Activated T-cell treated with anti-CD3 and anti-CD28 coated beads, Interleukin-2, amount 50 U/mL, for 24 hours (primary cell): Measurements from ENCODE around the gene ELL.
"Not testable (repeated sequence)": the region's sequence is repeated elsewhere in the genome, so short reads cannot be mapped to it uniquely, and the experiment has no call there.

ENCODE experiments used
- DNase-seq: peaks from one replicate; pipeline ENCODE4 v3.0.0-alpha.2; 2020
- H3K27ac Mint-ChIP-seq: 2 replicates; pipeline ENCODE4 v1.8.0; 2020; ENCODE audit warnings: mild to moderate bottlenecking, mixed read lengths
- H3K27me3 Mint-ChIP-seq: 2 replicates; pipeline ENCODE4 v1.8.0; 2020; ENCODE audit warnings: mixed read lengths
- H3K36me3 Mint-ChIP-seq: 2 replicates; pipeline ENCODE4 v1.8.0; 2020; ENCODE audit warnings: low read depth, mixed read lengths
- H3K4me1 Mint-ChIP-seq: 2 replicates; pipeline ENCODE4 v1.8.0; 2020; ENCODE audit warnings: low read depth, mixed read lengths
- H3K4me3 Mint-ChIP-seq: 2 replicates; pipeline ENCODE4 v1.8.0; 2020; ENCODE audit warnings: mild to moderate bottlenecking, moderate library complexity, mixed read lengths
- H3K9me3 Mint-ChIP-seq: 2 replicates; pipeline ENCODE4 v1.8.0; 2020; ENCODE audit warnings: mixed read lengths

The ELL gene

GRCh38 chr19:18408053-18408476 lies 113.8 kb downstream of the ELL start:
- no peaks in the 10 kb centered on the region for H3K36me3 Mint-ChIP-seq
- H3K27me3 Mint-ChIP-seq, result peaks cover 10% of the 10 kb centered on the region
- peaks cover 4% of the 10 kb centered on the region for H3K4me1 Mint-ChIP-seq
- no peaks in the 10 kb centered on the region for H3K9me3 Mint-ChIP-seq
- H3K27ac Mint-ChIP-seq, result no peak overlapping the region
- H3K4me3 Mint-ChIP-seq, result no peak overlapping the region
- no peak for DNase-seq

GRCh38 chr19:18406749-18407148 lies 115.1 kb downstream of the ELL start:
- H3K4me1 Mint-ChIP-seq, result peaks cover 4% of the 10 kb centered on the region
- DNase-seq, result no peak
- peaks cover 3% of the 10 kb centered on the region for H3K27me3 Mint-ChIP-seq

GRCh38 chr19:18405754-18406153 lies 116.1 kb downstream of the ELL start:
- H3K9me3 Mint-ChIP-seq, H3K4me3 Mint-ChIP-seq, H3K27ac Mint-ChIP-seq, H3K27me3 Mint-ChIP-seq, H3K36me3 Mint-ChIP-seq, DNase-seq, H3K4me1 Mint-ChIP-seq: not testable (repeated sequence)

More at GRCh38 chr19:18406749-18407148, 115.1 kb downstream of the ELL start:
- Mint-ChIP-seq H3K36me3 (no peaks in the 10 kb centered on the region), H3K27ac (no peak overlapping the region), H3K9me3 (no peaks in the 10 kb centered on the region), H3K4me3 (no peak overlapping the region)

GRCh38 chr19:18402455-18403248 lies 119.2 kb downstream of the ELL start:
- peaks cover 13% of the 10 kb centered on the region for H3K27me3 Mint-ChIP-seq
- not testable (repeated sequence) for H3K9me3 Mint-ChIP-seq, DNase-seq, H3K4me3 Mint-ChIP-seq, H3K4me1 Mint-ChIP-seq, H3K36me3 Mint-ChIP-seq, H3K27ac Mint-ChIP-seq

GRCh38 chr19:18401580-18402112 lies 120.2 kb downstream of the ELL start:
- Mint-ChIP-seq H3K4me1 (peaks cover 4% of the 10 kb centered on the region), H3K27ac (no peak overlapping the region), H3K9me3 (no peaks in the 10 kb centered on the region), H3K4me3 (no peak overlapping the region), H3K27me3 (peaks cover 19% of the 10 kb centered on the region), H3K36me3 (no peaks in the 10 kb centered on the region)
- no peak for DNase-seq

- H3K4me1 Mint-ChIP-seq, result peaks cover 4% of the 10 kb centered on the region
- H3K9me3 Mint-ChIP-seq, result no peaks in the 10 kb centered on the region
- no peaks in the 10 kb centered on the region for H3K36me3 Mint-ChIP-seq
- H3K27ac Mint-ChIP-seq, result no peak overlapping the region
- peaks cover 34% of the 10 kb centered on the region for H3K27me3 Mint-ChIP-seq
- H3K4me3 Mint-ChIP-seq, result no peak overlapping the region
- DNase-seq, result no peak
Observed at GRCh38 chr19:18399008-18399407, 122.9 kb downstream of the ELL start.

GRCh38 chr19:18397242-18398202 lies 124.3 kb downstream of the ELL start, which contains the start of gene LRRC25:
TSS of gene LRRC25 (minus strand) at chr19:18397622. CDS start at chr19:18396963, 659 bp downstream.
- Mint-ChIP-seq H3K27ac (no peak within 1 kb of the TSS), H3K27me3 (peaks cover 46% of the 10 kb centered on the region), H3K36me3 (no peaks in the 10 kb centered on the region), H3K4me1 (peaks cover 4% of the 10 kb centered on the region), H3K9me3 (no peaks in the 10 kb centered on the region), H3K4me3 (no peak within 1 kb of the TSS)
- no peak for DNase-seq

GRCh38 chr19:18396471-18397241 lies 125.2 kb downstream of the ELL start:
- Mint-ChIP-seq H3K27ac (no peak overlapping the region), H3K36me3 (no peaks in the 10 kb centered on the region), H3K4me1 (peaks cover 4% of the 10 kb centered on the region), H3K4me3 (no peak overlapping the region), H3K9me3 (no peaks in the 10 kb centered on the region), H3K27me3 (peaks cover 49% of the 10 kb centered on the region)
- no peak for DNase-seq

GRCh38 chr19:18393836-18394235 lies 128.0 kb downstream of the ELL start:
- no peak for DNase-seq
- no peaks in the 10 kb centered on the region for H3K9me3 Mint-ChIP-seq
- peaks cover 60% of the 10 kb centered on the region for H3K27me3 Mint-ChIP-seq
- no peaks in the 10 kb centered on the region for H3K36me3 Mint-ChIP-seq
- H3K4me3 Mint-ChIP-seq, result no peak overlapping the region
- H3K27ac Mint-ChIP-seq, result no peak overlapping the region
- H3K4me1 Mint-ChIP-seq, result peaks cover 4% of the 10 kb centered on the region

- no peak overlapping the region for H3K27ac Mint-ChIP-seq
- DNase-seq, result no peak
- H3K36me3 Mint-ChIP-seq, result no peaks in the 10 kb centered on the region
- H3K9me3 Mint-ChIP-seq, result no peaks in the 10 kb centered on the region
- H3K4me3 Mint-ChIP-seq, result no peak overlapping the region
- H3K4me1 Mint-ChIP-seq, result peaks cover 8% of the 10 kb centered on the region
- peaks cover 62% of the 10 kb centered on the region for H3K27me3 Mint-ChIP-seq
Observed at GRCh38 chr19:18392926-18393325, 128.9 kb downstream of the ELL start.
